SK-N-SH treated with all-trans-retinoic acid at 6 μM for 48 hours (cell line): ENCODE measurements around the gene ADO.

Source experiments
- ARNTL ChIP-seq: fragments of 450-650 bp; formaldehyde crosslinking; IDR thresholded peaks from 2 replicates; pipeline ENCODE4 v1.5.0; 2020; ENCODE audit warnings: low read depth, mild to moderate bottlenecking, moderate library complexity, borderline replicate concordance
- CSDC2 ChIP-seq: fragments of 250-450 bp; sonication (Bioruptor Pico); IDR thresholded peaks from 2 replicates; pipeline ENCODE4 v1.5.0; 2020; ENCODE audit warnings: mild to moderate bottlenecking, moderate library complexity
- RARB ChIP-seq: fragments of 250-450 bp; sonication (Bioruptor Pico); IDR thresholded peaks from 2 replicates; pipeline ENCODE4 v1.8.0; 2021; ENCODE audit warnings: mild to moderate bottlenecking, moderate library complexity
- SNAI2 ChIP-seq: fragments of 250-450 bp; sonication (Bioruptor Pico); IDR thresholded peaks from 2 replicates; pipeline ENCODE4 v1.5.0; 2020; ENCODE audit warnings: mild to moderate bottlenecking, moderate library complexity
- ZFP3 ChIP-seq: fragments of 250-450 bp; sonication (Bioruptor Pico); IDR thresholded peaks from 2 replicates; pipeline ENCODE4 v1.5.0; 2020; ENCODE audit warnings: mild to moderate bottlenecking, moderate library complexity
- ZFP30 ChIP-seq: fragments of 450-650 bp; formaldehyde crosslinking; IDR thresholded peaks from 2 replicates; pipeline ENCODE4 v1.5.0; 2022; ENCODE audit warnings: mild to moderate bottlenecking, moderate library complexity
- ZNF565 ChIP-seq: fragments of 450-650 bp; formaldehyde crosslinking; conservative IDR thresholded peaks from 2 replicates; pipeline ENCODE4 v1.5.0; 2020; ENCODE audit warnings: low read depth, mild to moderate bottlenecking, moderate library complexity
- ZNF70 ChIP-seq: fragments of 450-650 bp; formaldehyde crosslinking; IDR thresholded peaks from 2 replicates; pipeline ENCODE4 v1.5.0; 2020; ENCODE audit warnings: mild to moderate bottlenecking, moderate library complexity
- TF ChIP-seq, protein P1 (sequence below): fragments of 250-450 bp; sonication (Bioruptor Pico); IDR thresholded peaks from 2 replicates; pipeline ENCODE4 v1.8.0; 2020; ENCODE audit warnings: mild to moderate bottlenecking, moderate library complexity, borderline replicate concordance
- TF ChIP-seq, protein P2 (sequence below): fragments of 250-450 bp; sonication (Bioruptor Pico); IDR thresholded peaks from 2 replicates; pipeline ENCODE4 v1.8.0; 2021; ENCODE audit warnings: low read depth, mild to moderate bottlenecking, moderate library complexity, borderline replicate concordance
- TF ChIP-seq, protein P3 (sequence below): fragments of 250-450 bp; sonication (Bioruptor Pico); IDR thresholded peaks from 2 replicates; pipeline ENCODE4 v1.5.1; 2020; ENCODE audit warnings: low read depth, mild to moderate bottlenecking, moderate library complexity
- TF ChIP-seq, protein P4 (sequence below): fragments of 250-450 bp; sonication (Bioruptor Pico); IDR thresholded peaks from 2 replicates; pipeline ENCODE4 v1.5.0; 2020; ENCODE audit warnings: mild to moderate bottlenecking, moderate library complexity
- TF ChIP-seq, protein P5 (sequence below): fragments of 250-450 bp; sonication (Bioruptor Pico); IDR thresholded peaks from 2 replicates; pipeline ENCODE4 v1.5.1; 2021; ENCODE audit warnings: mild to moderate bottlenecking, moderate library complexity

DNA sequence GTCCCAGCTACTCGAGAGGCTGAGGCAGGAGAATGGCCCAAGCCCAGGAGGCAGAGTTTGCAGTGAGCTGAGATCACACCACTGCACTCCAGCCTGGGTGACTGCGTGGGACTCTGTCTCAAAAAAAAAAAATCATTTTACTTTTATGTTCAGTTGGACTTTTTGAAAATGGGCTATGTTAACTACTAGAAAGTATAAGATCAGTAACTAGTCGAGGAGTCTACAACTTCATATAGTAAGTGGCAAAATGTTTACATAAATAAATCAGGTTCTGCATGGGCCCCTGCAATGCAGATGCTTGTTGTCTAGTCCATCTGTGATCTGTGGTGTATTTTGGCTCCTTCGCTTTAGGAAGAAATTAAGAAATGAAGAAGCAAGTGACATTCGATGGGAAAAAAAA lies 12.3 kb upstream of the ADO start:
- TF ChIP-seq, protein P1, sequence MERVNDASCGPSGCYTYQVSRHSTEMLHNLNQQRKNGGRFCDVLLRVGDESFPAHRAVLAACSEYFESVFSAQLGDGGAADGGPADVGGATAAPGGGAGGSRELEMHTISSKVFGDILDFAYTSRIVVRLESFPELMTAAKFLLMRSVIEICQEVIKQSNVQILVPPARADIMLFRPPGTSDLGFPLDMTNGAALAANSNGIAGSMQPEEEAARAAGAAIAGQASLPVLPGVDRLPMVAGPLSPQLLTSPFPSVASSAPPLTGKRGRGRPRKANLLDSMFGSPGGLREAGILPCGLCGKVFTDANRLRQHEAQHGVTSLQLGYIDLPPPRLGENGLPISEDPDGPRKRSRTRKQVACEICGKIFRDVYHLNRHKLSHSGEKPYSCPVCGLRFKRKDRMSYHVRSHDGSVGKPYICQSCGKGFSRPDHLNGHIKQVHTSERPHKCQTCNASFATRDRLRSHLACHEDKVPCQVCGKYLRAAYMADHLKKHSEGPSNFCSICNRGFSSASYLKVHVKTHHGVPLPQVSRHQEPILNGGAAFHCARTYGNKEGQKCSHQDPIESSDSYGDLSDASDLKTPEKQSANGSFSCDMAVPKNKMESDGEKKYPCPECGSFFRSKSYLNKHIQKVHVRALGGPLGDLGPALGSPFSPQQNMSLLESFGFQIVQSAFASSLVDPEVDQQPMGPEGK (CRISPR knock-in tag), result no peak
- TF ChIP-seq ZFP30 (CRISPR knock-in tag) (no peak), RARB (CRISPR knock-in tag) (no peak), ARNTL (no peak), ZNF70 (no peak), ZFP3 (CRISPR knock-in tag) (no peak), ZNF565 (CRISPR knock-in tag) (no peak), SNAI2 (no peak), CSDC2 (CRISPR knock-in tag) (no peak)
- TF ChIP-seq, protein P2, sequence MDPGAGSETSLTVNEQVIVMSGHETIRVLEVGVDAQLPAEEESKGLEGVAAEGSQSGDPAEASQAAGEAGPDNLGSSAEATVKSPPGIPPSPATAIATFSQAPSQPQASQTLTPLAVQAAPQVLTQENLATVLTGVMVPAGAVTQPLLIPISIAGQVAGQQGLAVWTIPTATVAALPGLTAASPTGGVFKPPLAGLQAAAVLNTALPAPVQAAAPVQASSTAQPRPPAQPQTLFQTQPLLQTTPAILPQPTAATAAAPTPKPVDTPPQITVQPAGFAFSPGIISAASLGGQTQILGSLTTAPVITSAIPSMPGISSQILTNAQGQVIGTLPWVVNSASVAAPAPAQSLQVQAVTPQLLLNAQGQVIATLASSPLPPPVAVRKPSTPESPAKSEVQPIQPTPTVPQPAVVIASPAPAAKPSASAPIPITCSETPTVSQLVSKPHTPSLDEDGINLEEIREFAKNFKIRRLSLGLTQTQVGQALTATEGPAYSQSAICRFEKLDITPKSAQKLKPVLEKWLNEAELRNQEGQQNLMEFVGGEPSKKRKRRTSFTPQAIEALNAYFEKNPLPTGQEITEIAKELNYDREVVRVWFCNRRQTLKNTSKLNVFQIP (CRISPR knock-in tag), result no peak
- TF ChIP-seq, protein P3, sequence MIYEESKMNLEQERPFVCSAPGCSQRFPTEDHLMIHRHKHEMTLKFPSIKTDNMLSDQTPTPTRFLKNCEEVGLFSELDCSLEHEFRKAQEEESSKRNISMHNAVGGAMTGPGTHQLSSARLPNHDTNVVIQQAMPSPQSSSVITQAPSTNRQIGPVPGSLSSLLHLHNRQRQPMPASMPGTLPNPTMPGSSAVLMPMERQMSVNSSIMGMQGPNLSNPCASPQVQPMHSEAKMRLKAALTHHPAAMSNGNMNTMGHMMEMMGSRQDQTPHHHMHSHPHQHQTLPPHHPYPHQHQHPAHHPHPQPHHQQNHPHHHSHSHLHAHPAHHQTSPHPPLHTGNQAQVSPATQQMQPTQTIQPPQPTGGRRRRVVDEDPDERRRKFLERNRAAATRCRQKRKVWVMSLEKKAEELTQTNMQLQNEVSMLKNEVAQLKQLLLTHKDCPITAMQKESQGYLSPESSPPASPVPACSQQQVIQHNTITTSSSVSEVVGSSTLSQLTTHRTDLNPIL (CRISPR knock-in tag), result no peak
- TF ChIP-seq, protein P4, sequence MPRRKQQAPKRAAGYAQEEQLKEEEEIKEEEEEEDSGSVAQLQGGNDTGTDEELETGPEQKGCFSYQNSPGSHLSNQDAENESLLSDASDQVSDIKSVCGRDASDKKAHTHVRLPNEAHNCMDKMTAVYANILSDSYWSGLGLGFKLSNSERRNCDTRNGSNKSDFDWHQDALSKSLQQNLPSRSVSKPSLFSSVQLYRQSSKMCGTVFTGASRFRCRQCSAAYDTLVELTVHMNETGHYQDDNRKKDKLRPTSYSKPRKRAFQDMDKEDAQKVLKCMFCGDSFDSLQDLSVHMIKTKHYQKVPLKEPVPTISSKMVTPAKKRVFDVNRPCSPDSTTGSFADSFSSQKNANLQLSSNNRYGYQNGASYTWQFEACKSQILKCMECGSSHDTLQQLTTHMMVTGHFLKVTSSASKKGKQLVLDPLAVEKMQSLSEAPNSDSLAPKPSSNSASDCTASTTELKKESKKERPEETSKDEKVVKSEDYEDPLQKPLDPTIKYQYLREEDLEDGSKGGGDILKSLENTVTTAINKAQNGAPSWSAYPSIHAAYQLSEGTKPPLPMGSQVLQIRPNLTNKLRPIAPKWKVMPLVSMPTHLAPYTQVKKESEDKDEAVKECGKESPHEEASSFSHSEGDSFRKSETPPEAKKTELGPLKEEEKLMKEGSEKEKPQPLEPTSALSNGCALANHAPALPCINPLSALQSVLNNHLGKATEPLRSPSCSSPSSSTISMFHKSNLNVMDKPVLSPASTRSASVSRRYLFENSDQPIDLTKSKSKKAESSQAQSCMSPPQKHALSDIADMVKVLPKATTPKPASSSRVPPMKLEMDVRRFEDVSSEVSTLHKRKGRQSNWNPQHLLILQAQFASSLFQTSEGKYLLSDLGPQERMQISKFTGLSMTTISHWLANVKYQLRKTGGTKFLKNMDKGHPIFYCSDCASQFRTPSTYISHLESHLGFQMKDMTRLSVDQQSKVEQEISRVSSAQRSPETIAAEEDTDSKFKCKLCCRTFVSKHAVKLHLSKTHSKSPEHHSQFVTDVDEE (CRISPR knock-in tag), result no peak
- TF ChIP-seq, protein P5, sequence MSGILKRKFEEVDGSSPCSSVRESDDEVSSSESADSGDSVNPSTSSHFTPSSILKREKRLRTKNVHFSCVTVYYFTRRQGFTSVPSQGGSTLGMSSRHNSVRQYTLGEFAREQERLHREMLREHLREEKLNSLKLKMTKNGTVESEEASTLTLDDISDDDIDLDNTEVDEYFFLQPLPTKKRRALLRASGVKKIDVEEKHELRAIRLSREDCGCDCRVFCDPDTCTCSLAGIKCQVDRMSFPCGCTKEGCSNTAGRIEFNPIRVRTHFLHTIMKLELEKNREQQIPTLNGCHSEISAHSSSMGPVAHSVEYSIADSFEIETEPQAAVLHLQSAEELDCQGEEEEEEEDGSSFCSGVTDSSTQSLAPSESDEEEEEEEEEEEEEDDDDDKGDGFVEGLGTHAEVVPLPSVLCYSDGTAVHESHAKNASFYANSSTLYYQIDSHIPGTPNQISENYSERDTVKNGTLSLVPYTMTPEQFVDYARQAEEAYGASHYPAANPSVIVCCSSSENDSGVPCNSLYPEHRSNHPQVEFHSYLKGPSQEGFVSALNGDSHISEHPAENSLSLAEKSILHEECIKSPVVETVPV (CRISPR knock-in tag), result no peak
